CD4-positive, alpha-beta T cell (primary cell): ENCODE data around the gene PDGFC. TPM values are rescaled to one million over a fixed set of nuclear protein-coding genes. Genes with fewer than 3 reads are reported as not detected.

Source experiments
- ATAC-seq: fragments of 200-7000 bp; cut with Tn5 transposase; one replicate; pipeline ENCODE4 v1.10.0; 2022; ENCODE audit warnings: mild to moderate bottlenecking; ENCODE audit not compliant: poor library complexity
- CTCF ChIA-PET: fragments of 350-600 bp; sonication (Branson Sonifier 250); formaldehyde crosslinking; loops from one replicate; lab custom pipeline; 2021; ENCODE audit warnings: antibody characterized with exemption, inconsistent platforms; lab: Charles Lee
- POLR2A ChIA-PET: fragments of 350-600 bp; sonication (Branson Sonifier 250); formaldehyde crosslinking; loops from one replicate; lab custom pipeline; 2021; ENCODE audit warnings: antibody characterized with exemption, inconsistent platforms; lab: Charles Lee
- DNase-seq, 14 experiments: peaks; one replicate each; pipeline ENCODE4 v3.0.0-alpha.2; 2013 to 2020; ENCODE audit warnings: mixed read lengths in 2 of 14
- H3K27ac ChIP-seq, 2 donors: one replicate each; pipeline versions ENCODE4 v1.5.1 to v1.7.0; 2013; ENCODE audit warnings: low read length in 2 of 2, low read depth in 1 of 2, mild to moderate bottlenecking in 1 of 2
- H3K27me3 ChIP-seq, 2 experiments: 1 replicate in 1 of 2; 2 replicates in 1 of 2; pipeline versions ENCODE4 v1.6.1 to v1.7.0; 2013; ENCODE audit warnings: low read length in 2 of 2, control low read depth in 1 of 2, mild to moderate bottlenecking in 1 of 2, moderate library complexity in 1 of 2; ENCODE audit not compliant: insufficient read depth in 2 of 2, control insufficient read depth in 1 of 2
- H3K36me3 ChIP-seq: one replicate; pipeline ENCODE4 v1.6.1; 2013; ENCODE audit warnings: low read length, control low read depth; ENCODE audit not compliant: insufficient read depth
- H3K4me1 ChIP-seq: one replicate; pipeline ENCODE4 v1.6.1; 2013; ENCODE audit warnings: low read length, control low read depth; ENCODE audit not compliant: insufficient read depth
- H3K4me3 ChIP-seq: one replicate; pipeline ENCODE4 v1.5.1; 2013; ENCODE audit warnings: mild to moderate bottlenecking, low read length, moderate library complexity
- H3K9me3 ChIP-seq, 2 experiments: 1 replicate in 1 of 2; 2 replicates in 1 of 2; pipeline versions ENCODE4 v1.6.1 to v1.7.0; 2013; ENCODE audit warnings: low read length in 2 of 2, mild to moderate bottlenecking in 2 of 2, control low read depth in 1 of 2, moderate library complexity in 1 of 2; ENCODE audit not compliant: control insufficient read depth in 1 of 2, insufficient read depth in 1 of 2
- H3K27ac Mint-ChIP-seq: one replicate; pipeline ENCODE4 v1.8.0; 2020; ENCODE audit warnings: mixed read lengths
- H3K27me3 Mint-ChIP-seq: one replicate; pipeline ENCODE4 v1.8.0; 2021; ENCODE audit warnings: mixed read lengths
- H3K36me3 Mint-ChIP-seq: one replicate; pipeline ENCODE4 v1.8.0; 2021; ENCODE audit warnings: low read depth, mixed read lengths
- H3K4me1 Mint-ChIP-seq: one replicate; pipeline ENCODE4 v1.8.0; 2021; ENCODE audit warnings: low read depth, mixed read lengths
- H3K4me3 Mint-ChIP-seq: one replicate; pipeline ENCODE4 v1.8.0; 2020; ENCODE audit warnings: mild to moderate bottlenecking, mixed read lengths
- H3K9me3 Mint-ChIP-seq: one replicate; pipeline ENCODE4 v1.8.0; 2020; ENCODE audit warnings: mixed read lengths
- intact Hi-C, 2 experiments: fragments of 100-400 bp; cut with DNase I in 1 of 2; cut with micrococcal nuclease in 1 of 2; formaldehyde crosslinking; loops; one replicate each; pipeline versions ENCODE4 v1.15.1 to v1.9.0; 2023 to 2025; cut with DNase I, micrococcal nuclease
- total RNA-seq, 174 experiments: library from RNA in 2 of 174; stranded (reverse) in 2 of 174; gene quantifications; one replicate each; pipeline ENCODE4 v1.2.3 and lab custom pipeline; 2021 to 2026
- TF ChIP-seq, protein P1 (sequence below): fragments of 200-600 bp; IDR thresholded peaks from one replicate; pipeline ENCODE4 v1.8.0; 2022; ENCODE audit warnings: antibody characterized with exemption, mild to moderate bottlenecking

The PDGFC gene
- total RNA-seq, 2 experiments from 2014 or later: not detected

DNA sequence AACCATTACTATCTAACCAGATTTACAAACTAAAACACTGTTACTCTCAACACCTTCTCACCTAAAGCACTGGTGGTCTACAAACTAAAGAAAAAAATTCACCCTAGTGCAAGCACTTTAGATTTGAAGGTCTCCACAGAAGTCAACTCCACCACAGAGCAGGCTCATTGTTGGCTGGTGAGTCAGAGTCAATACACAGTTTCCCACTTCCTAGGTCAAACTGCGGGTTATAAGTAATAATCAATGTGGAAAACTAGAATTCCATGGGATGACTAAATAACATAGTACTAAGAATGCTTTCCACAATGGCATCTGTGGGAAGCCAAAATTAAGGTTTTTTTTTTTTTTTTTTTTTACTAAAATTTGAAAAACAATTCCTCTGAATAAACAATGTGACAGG is 191.8 kb downstream of the PDGFC start:
- Histone ChIP-seq H3K9me3 (no peaks in the 10 kb centered on the region), H3K27ac (no peak overlapping the region), H3K4me1 (no peaks in the 10 kb centered on the region), H3K36me3 (no peaks in the 10 kb centered on the region), H3K27me3 (no peaks in the 10 kb centered on the region), H3K4me3 (no peak overlapping the region)
- ChIA-PET POLR2A (no interaction called here), CTCF (interaction anchor here (0.6 kb wide), 1 partner anchor 1556 kb away, joined by 3 read pairs; no protein-coding TSS in a partner anchor)
- no peak for DNase-seq
- peaks cover 6% of the 10 kb centered on the region for H3K9me3 Mint-ChIP-seq
- no peaks in the 10 kb centered on the region for H3K4me1 Mint-ChIP-seq
- H3K36me3 Mint-ChIP-seq: no peaks in the 10 kb centered on the region
- H3K27ac Mint-ChIP-seq: no peak overlapping the region
- TF ChIP-seq, protein P1, sequence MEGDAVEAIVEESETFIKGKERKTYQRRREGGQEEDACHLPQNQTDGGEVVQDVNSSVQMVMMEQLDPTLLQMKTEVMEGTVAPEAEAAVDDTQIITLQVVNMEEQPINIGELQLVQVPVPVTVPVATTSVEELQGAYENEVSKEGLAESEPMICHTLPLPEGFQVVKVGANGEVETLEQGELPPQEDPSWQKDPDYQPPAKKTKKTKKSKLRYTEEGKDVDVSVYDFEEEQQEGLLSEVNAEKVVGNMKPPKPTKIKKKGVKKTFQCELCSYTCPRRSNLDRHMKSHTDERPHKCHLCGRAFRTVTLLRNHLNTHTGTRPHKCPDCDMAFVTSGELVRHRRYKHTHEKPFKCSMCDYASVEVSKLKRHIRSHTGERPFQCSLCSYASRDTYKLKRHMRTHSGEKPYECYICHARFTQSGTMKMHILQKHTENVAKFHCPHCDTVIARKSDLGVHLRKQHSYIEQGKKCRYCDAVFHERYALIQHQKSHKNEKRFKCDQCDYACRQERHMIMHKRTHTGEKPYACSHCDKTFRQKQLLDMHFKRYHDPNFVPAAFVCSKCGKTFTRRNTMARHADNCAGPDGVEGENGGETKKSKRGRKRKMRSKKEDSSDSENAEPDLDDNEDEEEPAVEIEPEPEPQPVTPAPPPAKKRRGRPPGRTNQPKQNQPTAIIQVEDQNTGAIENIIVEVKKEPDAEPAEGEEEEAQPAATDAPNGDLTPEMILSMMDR: no peak
- no peak for ATAC-seq
- intact Hi-C loops: no loop called here
- no peaks in the 10 kb centered on the region for H3K27me3 Mint-ChIP-seq
- H3K4me3 Mint-ChIP-seq: no peak overlapping the region

DNA sequence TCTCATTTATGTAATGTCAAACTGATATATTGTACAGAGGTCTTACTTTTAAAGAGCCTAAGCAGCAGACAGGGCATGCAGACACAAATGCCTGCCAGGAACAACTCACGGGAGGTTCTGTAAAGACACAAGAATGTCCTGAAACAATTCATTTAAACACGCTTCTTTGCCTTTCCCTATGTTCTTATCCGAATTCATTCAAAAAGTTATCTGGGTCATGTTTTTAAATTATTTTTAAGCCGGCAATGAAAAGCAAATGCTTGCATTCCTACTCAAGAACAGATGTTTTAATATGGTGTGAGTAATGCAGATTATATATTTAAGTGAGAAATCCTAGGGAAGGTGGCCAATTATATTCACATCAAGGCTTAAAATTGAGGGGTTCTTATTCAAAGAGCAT is 192.6 kb downstream of the PDGFC start:
- Histone ChIP-seq H3K27me3 (no peaks in the 10 kb centered on the region), H3K9me3 (no peaks in the 10 kb centered on the region), H3K36me3 (no peaks in the 10 kb centered on the region), H3K4me1 (no peaks in the 10 kb centered on the region), H3K4me3 (no peak overlapping the region), H3K27ac (no peak overlapping the region)
- H3K4me3 Mint-ChIP-seq: no peak overlapping the region
- CTCF ChIA-PET: no interaction called here
- DNase-seq: no peak
- no peak for ATAC-seq
- no peak overlapping the region for H3K27ac Mint-ChIP-seq
- no peaks in the 10 kb centered on the region for H3K36me3 Mint-ChIP-seq
- H3K9me3 Mint-ChIP-seq: peaks cover 6% of the 10 kb centered on the region
- no peaks in the 10 kb centered on the region for H3K4me1 Mint-ChIP-seq
- H3K27me3 Mint-ChIP-seq: no peaks in the 10 kb centered on the region
- intact Hi-C loops: no loop called here
- TF ChIP-seq, protein P1: no peak
- POLR2A ChIA-PET: no interaction called here

DNA sequence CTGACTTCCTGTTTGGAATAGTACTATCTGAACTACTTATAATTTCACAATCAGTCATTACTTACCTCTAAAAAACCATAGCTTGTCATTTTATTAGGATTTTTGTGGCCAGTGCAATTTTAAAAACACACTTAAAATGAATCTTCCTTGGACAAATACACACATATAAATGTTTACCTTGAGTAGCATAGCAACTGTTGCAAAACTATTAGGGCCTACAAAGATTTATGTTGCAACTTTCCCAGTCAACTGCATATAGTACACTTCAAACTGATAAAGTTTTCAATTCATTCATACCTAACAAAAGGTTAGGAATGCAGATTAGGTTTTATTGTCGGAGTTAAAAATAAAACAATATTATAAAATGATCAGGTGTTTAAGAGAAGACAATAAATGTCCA is 193.0 kb downstream of the PDGFC start:
- POLR2A ChIA-PET: no interaction called here

More for the DNA sequence above, 193.0 kb downstream of the PDGFC start:
- no peak overlapping the region for H3K27ac ChIP-seq
- no peak overlapping the region for H3K4me3 Mint-ChIP-seq
- ATAC-seq: no peak
- H3K4me1 ChIP-seq: no peaks in the 10 kb centered on the region
- H3K9me3 Mint-ChIP-seq: peaks cover 4% of the 10 kb centered on the region
- no peak overlapping the region for H3K4me3 ChIP-seq
- no peaks in the 10 kb centered on the region for H3K27me3 Mint-ChIP-seq
- H3K4me1 Mint-ChIP-seq: no peaks in the 10 kb centered on the region
- no peak overlapping the region for H3K27ac Mint-ChIP-seq
- CTCF ChIA-PET: no interaction called here
- no peaks in the 10 kb centered on the region for H3K36me3 Mint-ChIP-seq
- no peak for DNase-seq
- TF ChIP-seq, protein P1: no peak
- intact Hi-C loops: no loop called here
- H3K9me3 ChIP-seq: no peaks in the 10 kb centered on the region
- H3K36me3 ChIP-seq: no peaks in the 10 kb centered on the region
- H3K27me3 ChIP-seq: no peaks in the 10 kb centered on the region
